CD4-positive, alpha-beta T cell treated with Interleukin-17A for 4 hours (primary cell): ENCODE data around the gene CFB.
"Not testable (repeated sequence)": the region's sequence is repeated elsewhere in the genome, so short reads cannot be mapped to it uniquely, and the experiment has no call there.

Source experiments
- DNase-seq: peaks from one replicate; pipeline ENCODE4 v3.0.0-alpha.2; 2020; ENCODE audit warnings: mixed read lengths

The CFB gene

GRCh38 chr6:31945507-31946369 is at the start of gene CFB:
Gene CFB, plus strand, starts transcription at chr6:31946095. Its CDS starts 127 bp downstream, at chr6:31946222.
- no peak for DNase-seq

GRCh38 chr6:31896493-31896855 is 49.4 kb upstream of the CFB start:
- DNase-seq = no peak

- DNase-seq = peak; percentile 8
These were observed 48.9 kb upstream of the CFB start for GRCh38 chr6:31896856-31897611.

- DNase-seq = peak; percentile 86
These were observed 48.1 kb upstream of the CFB start, which contains the start of gene EHMT2 for GRCh38 chr6:31897612-31898382. Gene EHMT2, minus strand, starts transcription at chr6:31897698. Its CDS starts 21 bp downstream, at chr6:31897677.

- peak; percentile 55 for DNase-seq
These were observed 47.4 kb upstream of the CFB start for GRCh38 chr6:31898383-31899011.

- no peak for DNase-seq
These were observed 46.7 kb upstream of the CFB start for GRCh38 chr6:31899215-31899614.

- no peak for DNase-seq
These were observed 45.8 kb upstream of the CFB start for GRCh38 chr6:31899882-31900722.

- DNase-seq = no peak
These were observed 44.9 kb upstream of the CFB start for GRCh38 chr6:31900917-31901414.

- DNase-seq = peak; percentile 84
These were observed 44.4 kb upstream of the CFB start for GRCh38 chr6:31901415-31901952.

GRCh38 chr6:31901953-31902643 is 43.8 kb upstream of the CFB start, which contains the start of gene ZBTB12:
Gene ZBTB12, minus strand, starts transcription at chr6:31902086. Its CDS starts 781 bp downstream, at chr6:31901305.
- peak; percentile 92 for DNase-seq

- no peak for DNase-seq
These were observed 41.9 kb upstream of the CFB start for GRCh38 chr6:31903957-31904356.

GRCh38 chr6:31905041-31905440 is 40.9 kb upstream of the CFB start:
- no peak for DNase-seq

- no peak for DNase-seq
These were observed 39.8 kb upstream of the CFB start for GRCh38 chr6:31906122-31906521.

GRCh38 chr6:31906727-31907126 is 39.2 kb upstream of the CFB start:
- DNase-seq = not testable (repeated sequence)

- no peak for DNase-seq
These were observed 38.6 kb upstream of the CFB start for GRCh38 chr6:31907158-31907813.

GRCh38 chr6:31908255-31908654 is 37.6 kb upstream of the CFB start:
- DNase-seq = not testable (repeated sequence)

- no peak for DNase-seq
These were observed 37.1 kb upstream of the CFB start for GRCh38 chr6:31908791-31909190.

GRCh38 chr6:31909298-31909697 is 36.6 kb upstream of the CFB start:
- not testable (repeated sequence) for DNase-seq

- no peak for DNase-seq
These were observed 33.9 kb upstream of the CFB start for GRCh38 chr6:31911826-31912585.
